Keratinocyte (primary cell): ENCODE data around the gene TNFAIP2.

Experiments
- EZH2 ChIP-seq: IDR thresholded peaks from one replicate; pipeline ENCODE4 v1.6.1; 2012; ENCODE audit warnings: inconsistent platforms, mild to moderate bottlenecking, low read length, moderate library complexity
- TF ChIP-seq, protein P1 (sequence below), 3 experiments: IDR thresholded peaks in 1 of 3; conservative IDR thresholded peaks in 1 of 3; optimal IDR thresholded peaks in 1 of 3; 2 replicates in 2 of 3; 3 replicates in 1 of 3; pipeline versions ENCODE3 to v1.5.1; 2011; ENCODE audit warnings: low read length in 3 of 3, mild to moderate bottlenecking in 3 of 3, moderate library complexity in 2 of 3, control low read depth in 1 of 3, inconsistent platforms in 1 of 3; ENCODE audit not compliant: insufficient read depth in 2 of 3; ENCODE audit errors: extremely low read depth in 1 of 3

DNA sequence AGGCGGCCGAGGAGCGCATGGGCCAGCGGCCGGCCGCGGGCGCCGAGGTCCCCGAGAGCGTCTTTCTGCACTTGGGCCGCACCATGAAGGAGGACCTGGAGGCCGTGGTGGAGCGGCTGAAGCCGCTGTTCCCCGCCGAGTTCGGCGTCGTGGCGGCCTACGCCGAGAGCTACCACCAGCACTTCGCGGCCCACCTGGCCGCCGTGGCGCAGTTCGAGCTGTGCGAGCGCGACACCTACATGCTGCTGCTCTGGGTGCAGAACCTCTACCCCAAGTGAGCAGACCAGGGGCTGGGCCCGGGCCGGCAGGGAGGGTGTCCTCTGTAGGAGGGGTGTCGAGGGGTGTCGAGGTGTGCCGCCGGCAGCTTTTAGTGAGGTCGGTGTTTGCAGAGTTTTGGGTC lies 4.1 kb downstream of the TNFAIP2 start:
- TF ChIP-seq, protein P1, sequence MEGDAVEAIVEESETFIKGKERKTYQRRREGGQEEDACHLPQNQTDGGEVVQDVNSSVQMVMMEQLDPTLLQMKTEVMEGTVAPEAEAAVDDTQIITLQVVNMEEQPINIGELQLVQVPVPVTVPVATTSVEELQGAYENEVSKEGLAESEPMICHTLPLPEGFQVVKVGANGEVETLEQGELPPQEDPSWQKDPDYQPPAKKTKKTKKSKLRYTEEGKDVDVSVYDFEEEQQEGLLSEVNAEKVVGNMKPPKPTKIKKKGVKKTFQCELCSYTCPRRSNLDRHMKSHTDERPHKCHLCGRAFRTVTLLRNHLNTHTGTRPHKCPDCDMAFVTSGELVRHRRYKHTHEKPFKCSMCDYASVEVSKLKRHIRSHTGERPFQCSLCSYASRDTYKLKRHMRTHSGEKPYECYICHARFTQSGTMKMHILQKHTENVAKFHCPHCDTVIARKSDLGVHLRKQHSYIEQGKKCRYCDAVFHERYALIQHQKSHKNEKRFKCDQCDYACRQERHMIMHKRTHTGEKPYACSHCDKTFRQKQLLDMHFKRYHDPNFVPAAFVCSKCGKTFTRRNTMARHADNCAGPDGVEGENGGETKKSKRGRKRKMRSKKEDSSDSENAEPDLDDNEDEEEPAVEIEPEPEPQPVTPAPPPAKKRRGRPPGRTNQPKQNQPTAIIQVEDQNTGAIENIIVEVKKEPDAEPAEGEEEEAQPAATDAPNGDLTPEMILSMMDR (optimal IDR thresholded peaks at IDR 0.05 in 1 of 3, IDR thresholded peaks at IDR 0.05 in 1 of 3, conservative IDR thresholded peaks at IDR 0.05 in 1 of 3; ENCODE audit: extremely low read depth in 1 of 3, insufficient read depth in 2 of 3, low read length in 3 of 3): no peak
- TF ChIP-seq EZH2: no peak
